H9 (cell line): ENCODE measurements around the gene WHAMM. TPM values are rescaled to one million over a fixed set of nuclear protein-coding genes. Genes with fewer than 3 reads are reported as not detected.

Experiments used
- DNase-seq: peaks from one replicate; pipeline ENCODE4 v3.0.0-alpha.2; 2017
- H2AFZ ChIP-seq: one replicate; pipeline ENCODE4 v1.6.1; 2013; ENCODE audit warnings: mild to moderate bottlenecking, low read length, control low read depth, moderate library complexity
- H2AK5ac ChIP-seq: 2 replicates; pipeline ENCODE4 v1.6.1; 2013; ENCODE audit warnings: low read length, control low read depth, mixed read lengths; ENCODE audit not compliant: insufficient read length
- H2BK120ac ChIP-seq: one replicate; pipeline ENCODE4 v1.6.1; 2013; ENCODE audit warnings: low read depth, mild to moderate bottlenecking, low read length, control low read depth, inconsistent platforms; ENCODE audit not compliant: poor library complexity, severe bottlenecking
- H2BK12ac ChIP-seq: 2 replicates; pipeline ENCODE4 v1.6.1; 2013; ENCODE audit warnings: low read length, control low read depth, mixed read lengths, low read depth; ENCODE audit not compliant: insufficient read length
- H2BK15ac ChIP-seq: 2 replicates; pipeline ENCODE4 v1.6.1; 2013; ENCODE audit warnings: low read depth, low read length, control low read depth
- H2BK20ac ChIP-seq: one replicate; pipeline ENCODE4 v1.6.1; 2013; ENCODE audit warnings: low read depth, mild to moderate bottlenecking, low read length, control low read depth, inconsistent platforms; ENCODE audit not compliant: poor library complexity, severe bottlenecking
- H2BK5ac ChIP-seq: 2 replicates; pipeline ENCODE4 v1.6.1; 2013; ENCODE audit warnings: low read length, control low read depth, mixed read lengths; ENCODE audit not compliant: insufficient read length
- H3K14ac ChIP-seq: 2 replicates; pipeline ENCODE4 v1.6.1; 2013; ENCODE audit warnings: low read length, control low read depth; ENCODE audit not compliant: insufficient read depth
- H3K18ac ChIP-seq: 2 replicates; pipeline ENCODE4 v1.6.1; 2013; ENCODE audit warnings: low read depth, mild to moderate bottlenecking, mixed read lengths, low read length, control low read depth; ENCODE audit not compliant: insufficient read length
- H3K23ac ChIP-seq: 2 replicates; pipeline ENCODE4 v1.6.1; 2013; ENCODE audit warnings: low read length, control low read depth, mixed read lengths, low read depth; ENCODE audit not compliant: insufficient read length
- H3K23me2 ChIP-seq: 2 replicates; pipeline ENCODE4 v1.6.1; 2013; ENCODE audit warnings: low read depth, mild to moderate bottlenecking, mixed read lengths, low read length, control low read depth; ENCODE audit not compliant: insufficient read length, poor library complexity, severe bottlenecking
- H3K27ac ChIP-seq: 2 replicates; pipeline ENCODE4 v1.5.1; 2013; ENCODE audit warnings: low read length, control low read depth, mixed read lengths, low read depth; ENCODE audit not compliant: insufficient read length
- H3K27me3 ChIP-seq: 2 replicates; pipeline ENCODE4 v1.6.1; 2013; ENCODE audit warnings: low read length, control low read depth, inconsistent platforms; ENCODE audit not compliant: insufficient read depth
- H3K4ac ChIP-seq: 2 replicates; pipeline ENCODE4 v1.6.1; 2013; ENCODE audit warnings: low read depth, mild to moderate bottlenecking, control low read depth, inconsistent platforms, low read length, moderate library complexity
- H3K4me1 ChIP-seq: 2 replicates; pipeline ENCODE4 v1.6.1; 2013; ENCODE audit warnings: low read length, control low read depth, inconsistent platforms; ENCODE audit not compliant: insufficient read depth
- H3K4me2 ChIP-seq: 2 replicates; pipeline ENCODE4 v1.6.1; 2013; ENCODE audit warnings: low read length, control low read depth, mixed read lengths; ENCODE audit not compliant: insufficient read length, insufficient read depth
- H3K56ac ChIP-seq: 2 replicates; pipeline ENCODE4 v1.6.1; 2013; ENCODE audit warnings: low read depth, mild to moderate bottlenecking, mixed read lengths, low read length, control low read depth; ENCODE audit not compliant: insufficient read length
- H3K79me1 ChIP-seq: 2 replicates; pipeline ENCODE4 v1.6.1; 2013; ENCODE audit warnings: low read depth, mild to moderate bottlenecking, moderate library complexity, low read length, control low read depth, inconsistent platforms; ENCODE audit not compliant: insufficient read depth, poor library complexity, severe bottlenecking
- H3K79me2 ChIP-seq: 2 replicates; pipeline ENCODE4 v1.6.1; 2013; ENCODE audit warnings: low read length, control low read depth, inconsistent platforms; ENCODE audit not compliant: insufficient read depth
- H3K9ac ChIP-seq: 2 replicates; pipeline ENCODE4 v1.6.1; 2013; ENCODE audit warnings: low read length, control low read depth, mixed read lengths; ENCODE audit not compliant: insufficient read length; ENCODE audit errors: extremely low read depth
- H3K9me3 ChIP-seq: one replicate; pipeline ENCODE4 v1.6.1; 2013; ENCODE audit warnings: low read depth, low read length, inconsistent platforms; ENCODE audit not compliant: control insufficient read depth
- H3T11ph ChIP-seq: one replicate; pipeline ENCODE4 v1.6.1; 2013; ENCODE audit warnings: mild to moderate bottlenecking, low read length, control low read depth, inconsistent platforms
- H4K20me1 ChIP-seq: one replicate; pipeline ENCODE4 v1.6.1; 2013; ENCODE audit not compliant: control insufficient read depth, insufficient read length, insufficient read depth
- H4K5ac ChIP-seq: 2 replicates; pipeline ENCODE4 v1.6.1; 2013; ENCODE audit warnings: low read depth, mild to moderate bottlenecking, mixed read lengths, low read length, control low read depth; ENCODE audit not compliant: insufficient read length
- H4K8ac ChIP-seq: replicated peaks from 2 replicates; pipeline ENCODE4 v1.6.1; 2013; ENCODE audit warnings: low read length, control low read depth, mixed read lengths, low read depth; ENCODE audit not compliant: insufficient read length
- H4K91ac ChIP-seq: 2 replicates; pipeline ENCODE4 v1.6.1; 2013; ENCODE audit warnings: low read depth, mild to moderate bottlenecking, moderate library complexity, mixed read lengths, low read length, control low read depth; ENCODE audit not compliant: insufficient read length
- H3K27ac Mint-ChIP-seq, 3 experiments: 2 replicates in 2 of 3; 3 replicates in 1 of 3; pipeline ENCODE4 v1.8.0; 2020 to 2021; ENCODE audit warnings: mixed read lengths in 3 of 3, mild to moderate bottlenecking in 1 of 3, moderate library complexity in 1 of 3
- H3K27me3 Mint-ChIP-seq: 2 replicates; pipeline ENCODE4 v1.8.0; 2021; ENCODE audit warnings: low read depth, mild to moderate bottlenecking, moderate library complexity, mixed read lengths
- H3K36me3 Mint-ChIP-seq, 3 experiments: 2 replicates in 2 of 3; 3 replicates in 1 of 3; pipeline ENCODE4 v1.8.0; 2020 to 2021; ENCODE audit warnings: low read depth in 3 of 3, mixed read lengths in 3 of 3; ENCODE audit not compliant: insufficient read depth in 1 of 3
- H3K4me1 Mint-ChIP-seq, 2 experiments: 2 replicates each; pipeline ENCODE4 v1.8.0; 2020; ENCODE audit warnings: mixed read lengths in 2 of 2
- H3K4me3 Mint-ChIP-seq, 2 experiments: 2 replicates in 1 of 2; 3 replicates in 1 of 2; pipeline ENCODE4 v1.8.0; 2020 to 2021; ENCODE audit warnings: mild to moderate bottlenecking in 2 of 2, mixed read lengths in 2 of 2, moderate library complexity in 1 of 2
- H3K9me3 Mint-ChIP-seq, 2 experiments: 2 replicates in 1 of 2; 3 replicates in 1 of 2; pipeline ENCODE4 v1.8.0; 2020; ENCODE audit warnings: mild to moderate bottlenecking in 2 of 2, mixed read lengths in 2 of 2, moderate library complexity in 1 of 2
- CTCF ChIP-seq: fragments of 200-600 bp; sonication (generic); conservative IDR thresholded peaks from 3 replicates; pipeline ENCODE4 v1.8.0; 2021; ENCODE audit warnings: antibody characterized with exemption, mild to moderate bottlenecking
- WGBS: extraction: QIAGEN DNeasy Blood & Tissue Kit; methylation state at CpG from one replicate; pipeline ENCODE4 v1.1.7; 2013; ENCODE audit warnings: missing lambda C conversion rate, low lambda C conversion rate, mixed read lengths; ENCODE audit not compliant: insufficient read length; ENCODE audit errors: extremely low coverage; 5-methylcytosine and 5-hydroxymethylcytosine counted together
- total RNA-seq: library from RNA; stranded (reverse); gene quantifications from 2 replicates; pipeline ENCODE4 v1.2.1, GENCODE V29; 2021

The WHAMM gene
- total RNA-seq, 1 experiment from 2014 or later, result 3.0 TPM

- Mint-ChIP-seq H3K27ac (peak overlapping the region in 2 of 3 experiments; percentile 17 to 27; a peak in 3 of 7 replicates), H3K9me3 (peaks cover 6 to 7% of the 10 kb centered on the region in 2 experiments; a peak in 3 of 5 replicates), H3K36me3 (no peaks in the 10 kb centered on the region), H3K27me3 (peaks cover 50% of the 10 kb centered on the region), H3K4me1 (no peaks in the 10 kb centered on the region), H3K4me3 (no peak overlapping the region)
- no peak overlapping the region for H3T11ph ChIP-seq
- H3K4me2 ChIP-seq, result no peak overlapping the region
- no peak overlapping the region for H2AFZ ChIP-seq
- H2BK15ac ChIP-seq, result no peak overlapping the region
- H3K23ac ChIP-seq, result no peak overlapping the region
- no peaks in the 10 kb centered on the region for H3K9me3 ChIP-seq
- no peaks in the 10 kb centered on the region for H4K20me1 ChIP-seq
- no peak overlapping the region for H3K4ac ChIP-seq
- H2BK120ac ChIP-seq, result no peak overlapping the region
- no peaks in the 10 kb centered on the region for H3K79me2 ChIP-seq
- no peak overlapping the region for H2BK5ac ChIP-seq
- H3K79me1 ChIP-seq, result no peaks in the 10 kb centered on the region
- no peak overlapping the region for H3K18ac ChIP-seq
- no peaks in the 10 kb centered on the region for H3K23me2 ChIP-seq
- H2BK20ac ChIP-seq, result no peak overlapping the region
- no peak overlapping the region; the same call in 1 of the 2 replicates for H3K14ac ChIP-seq
- no peak for TF ChIP-seq CTCF
- no peak overlapping the region for H4K5ac ChIP-seq
- no peak overlapping the region for H3K27ac ChIP-seq
- WGBS, result no CpG with 5 or more reads among the region's 7 CpGs
- no peak overlapping the region for H2AK5ac ChIP-seq
- no peaks in the 10 kb centered on the region for H3K4me1 ChIP-seq
- no peak overlapping the region for H4K8ac ChIP-seq
- DNase-seq, result no peak
- H2BK12ac ChIP-seq, result no peak overlapping the region
- no peaks in the 10 kb centered on the region; the same call in 1 of the 2 replicates for H3K27me3 ChIP-seq
- no peak overlapping the region for H4K91ac ChIP-seq
- H3K56ac ChIP-seq, result no peak overlapping the region
- H3K9ac ChIP-seq, result no peak overlapping the region
Observed at GRCh38 chr15:82799183-82799841, 10.1 kb upstream of the WHAMM start.
